Loucy (cell line): ENCODE data around the gene GNPDA1.
"Not testable (repeated sequence)": the region's sequence is repeated elsewhere in the genome, so short reads cannot be mapped to it uniquely, and the experiment has no call there.

Source experiments
- H2AFZ ChIP-seq: fragments of 200-600 bp; sonication (generic); 2 replicates; pipeline ENCODE4 v1.6.0; 2016; ENCODE audit warnings: antibody characterized with exemption, mild to moderate bottlenecking, low read length, moderate library complexity
- H3F3A ChIP-seq: fragments of 200-600 bp; 2 replicates; pipeline ENCODE4 v1.6.0; 2016; ENCODE audit warnings: antibody characterized with exemption, low read depth, mild to moderate bottlenecking
- H3K27me3 ChIP-seq: fragments of 200-600 bp; sonication (generic); 2 replicates; pipeline ENCODE4 v1.6.1; 2014; ENCODE audit warnings: low read length, mild to moderate bottlenecking; ENCODE audit not compliant: insufficient read depth, poor library complexity, severe bottlenecking
- H3K36me3 ChIP-seq: fragments of 200-600 bp; sonication (generic); 2 replicates; pipeline ENCODE4 v1.6.1; 2016; ENCODE audit warnings: low read length; ENCODE audit not compliant: insufficient read depth
- H3K4me1 ChIP-seq: fragments of 200-600 bp; sonication (generic); 2 replicates; pipeline ENCODE4 v1.5.1; 2014; ENCODE audit warnings: low read length, mild to moderate bottlenecking; ENCODE audit not compliant: insufficient read depth, poor library complexity, severe bottlenecking
- H3K4me2 ChIP-seq: fragments of 200-600 bp; sonication (generic); 2 replicates; pipeline ENCODE4 v1.6.0; 2014; ENCODE audit warnings: antibody characterized with exemption, low read length, low read depth, mild to moderate bottlenecking; ENCODE audit not compliant: poor library complexity, severe bottlenecking
- H3K4me3 ChIP-seq: fragments of 200-600 bp; sonication (generic); 2 replicates; pipeline ENCODE4 v1.5.1; 2014; ENCODE audit warnings: low read length, mild to moderate bottlenecking, mixed read lengths; ENCODE audit not compliant: poor library complexity, severe bottlenecking
- H3K79me2 ChIP-seq: fragments of 200-600 bp; sonication (generic); 2 replicates; pipeline ENCODE4 v1.6.1; 2014; ENCODE audit warnings: low read length; ENCODE audit not compliant: insufficient read depth
- H3K9ac ChIP-seq: fragments of 200-600 bp; sonication (generic); 2 replicates; pipeline ENCODE4 v1.6.0; 2014; ENCODE audit warnings: mild to moderate bottlenecking, low read depth, low read length, moderate library complexity; ENCODE audit not compliant: poor library complexity, severe bottlenecking
- H3K9me2 ChIP-seq: fragments of 200-600 bp; sonication (generic); replicated peaks from 2 replicates; pipeline ENCODE4 v1.6.1; 2016; ENCODE audit warnings: low read depth, low read length, mixed read lengths
- H3K9me3 ChIP-seq: fragments of 200-600 bp; sonication (generic); 2 replicates; pipeline ENCODE4 v1.6.1; 2014; ENCODE audit warnings: mild to moderate bottlenecking, antibody characterized with exemption, low read length, low read depth; ENCODE audit not compliant: insufficient read depth
- H4K20me1 ChIP-seq: fragments of 200-600 bp; sonication (generic); 2 replicates; pipeline ENCODE4 v1.6.0; 2014; ENCODE audit warnings: antibody characterized with exemption, low read length, mild to moderate bottlenecking; ENCODE audit not compliant: insufficient read depth, poor library complexity, severe bottlenecking
- EZH2phosphoT487 ChIP-seq: fragments of 200-600 bp; IDR thresholded peaks from 2 replicates; pipeline ENCODE4 v1.6.1; 2018; ENCODE audit warnings: antibody characterized with exemption, mild to moderate bottlenecking, moderate library complexity, borderline replicate concordance
- TF ChIP-seq, protein P1 (sequence below): fragments of 200-600 bp; sonication (generic); conservative IDR thresholded peaks from 2 replicates; pipeline ENCODE4 v1.5.1; 2014; ENCODE audit warnings: mild to moderate bottlenecking, antibody characterized with exemption, low read length

GNPDA1 gene

GRCh38 chr5:142056816-142057696, 44.2 kb upstream of the GNPDA1 start:
- Histone ChIP-seq H4K20me1 (no peaks in the 10 kb centered on the region), H2AFZ (no peak overlapping the region), H3F3A (no peaks in the 10 kb centered on the region), H3K4me3 (no peak overlapping the region), H3K9me3 (no peaks in the 10 kb centered on the region), H3K4me1 (peaks cover 8% of the 10 kb centered on the region), H3K27me3 (no peaks in the 10 kb centered on the region), H3K4me2 (no peak overlapping the region), H3K9me2 (no peaks in the 10 kb centered on the region), H3K9ac (no peak overlapping the region), H3K36me3 (no peaks in the 10 kb centered on the region), H3K79me2 (no peaks in the 10 kb centered on the region)
- no peak for TF ChIP-seq EZH2phosphoT487
- TF ChIP-seq, protein P1, sequence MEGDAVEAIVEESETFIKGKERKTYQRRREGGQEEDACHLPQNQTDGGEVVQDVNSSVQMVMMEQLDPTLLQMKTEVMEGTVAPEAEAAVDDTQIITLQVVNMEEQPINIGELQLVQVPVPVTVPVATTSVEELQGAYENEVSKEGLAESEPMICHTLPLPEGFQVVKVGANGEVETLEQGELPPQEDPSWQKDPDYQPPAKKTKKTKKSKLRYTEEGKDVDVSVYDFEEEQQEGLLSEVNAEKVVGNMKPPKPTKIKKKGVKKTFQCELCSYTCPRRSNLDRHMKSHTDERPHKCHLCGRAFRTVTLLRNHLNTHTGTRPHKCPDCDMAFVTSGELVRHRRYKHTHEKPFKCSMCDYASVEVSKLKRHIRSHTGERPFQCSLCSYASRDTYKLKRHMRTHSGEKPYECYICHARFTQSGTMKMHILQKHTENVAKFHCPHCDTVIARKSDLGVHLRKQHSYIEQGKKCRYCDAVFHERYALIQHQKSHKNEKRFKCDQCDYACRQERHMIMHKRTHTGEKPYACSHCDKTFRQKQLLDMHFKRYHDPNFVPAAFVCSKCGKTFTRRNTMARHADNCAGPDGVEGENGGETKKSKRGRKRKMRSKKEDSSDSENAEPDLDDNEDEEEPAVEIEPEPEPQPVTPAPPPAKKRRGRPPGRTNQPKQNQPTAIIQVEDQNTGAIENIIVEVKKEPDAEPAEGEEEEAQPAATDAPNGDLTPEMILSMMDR: no peak

DNA sequence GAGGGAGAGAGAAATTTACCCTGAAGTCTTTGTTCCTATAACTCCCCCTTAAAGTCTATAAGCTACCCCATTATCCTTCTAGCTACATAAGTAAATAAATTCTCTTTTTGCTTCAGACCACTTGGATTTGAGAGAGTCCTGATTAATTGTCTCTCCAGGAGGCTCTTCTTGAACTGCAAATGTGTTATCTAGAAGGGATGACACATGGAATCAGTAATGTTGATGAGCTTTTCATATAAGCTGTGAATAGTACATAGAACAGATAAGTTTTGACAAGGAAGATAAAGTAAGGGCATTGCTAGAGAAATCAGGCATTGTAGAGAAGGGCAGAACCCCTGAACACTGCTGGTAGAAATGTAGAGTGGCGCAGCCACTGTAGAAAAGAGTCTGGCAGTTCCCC, 42.5 kb upstream of the GNPDA1 start:
- Histone ChIP-seq H3K9me3 (no peaks in the 10 kb centered on the region), H3K4me3 (no peak overlapping the region), H3K4me2 (no peak overlapping the region), H4K20me1 (no peaks in the 10 kb centered on the region), H3K9me2 (no peaks in the 10 kb centered on the region), H3K27me3 (no peaks in the 10 kb centered on the region), H3F3A (no peaks in the 10 kb centered on the region), H3K4me1 (peaks cover 8% of the 10 kb centered on the region), H3K36me3 (no peaks in the 10 kb centered on the region), H2AFZ (no peak overlapping the region), H3K79me2 (no peaks in the 10 kb centered on the region), H3K9ac (no peak overlapping the region)
- TF ChIP-seq, protein P1: no peak
- no peak for TF ChIP-seq EZH2phosphoT487

DNA sequence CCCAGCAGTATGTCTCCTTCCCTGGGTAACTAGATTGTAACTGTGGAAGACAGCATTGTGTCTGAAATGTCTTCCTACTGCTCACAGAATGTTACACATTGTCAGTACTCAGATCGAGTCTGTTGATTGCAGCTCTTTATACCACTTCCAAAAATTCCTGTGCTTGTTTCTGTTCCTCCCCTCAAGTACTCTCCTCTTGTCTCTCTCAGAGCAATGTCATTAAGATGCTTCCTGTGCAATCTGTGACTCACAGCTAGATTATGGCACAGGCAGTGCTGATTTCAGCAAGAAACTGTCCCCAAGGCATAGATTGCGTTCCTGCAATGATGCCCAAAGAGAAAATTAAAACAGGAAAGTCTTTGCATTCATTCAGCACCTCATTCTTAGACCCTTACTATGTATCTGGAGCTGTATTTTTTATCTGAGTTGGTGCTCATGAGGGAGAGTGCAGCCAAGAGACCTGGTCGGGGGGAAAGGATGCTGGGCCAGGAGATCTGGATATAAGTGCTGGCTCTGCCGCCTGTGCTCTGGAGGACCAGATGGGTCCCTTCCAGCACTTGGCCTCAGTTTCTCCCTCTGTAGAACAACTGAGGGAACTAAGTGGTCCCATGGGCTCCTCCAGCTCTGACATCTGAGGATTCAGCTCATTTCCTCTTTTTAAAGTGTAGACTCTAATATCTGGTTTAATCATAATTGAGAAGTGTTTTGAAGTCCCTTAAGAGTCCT, 40.8 kb upstream of the GNPDA1 start:
- no peak overlapping the region for H3K9ac ChIP-seq
- H2AFZ ChIP-seq: peak overlapping the region; percentile 46; the same call in 1 of the 2 replicates
- no peak overlapping the region for H3K4me3 ChIP-seq
- H3K79me2 ChIP-seq: no peaks in the 10 kb centered on the region
- H3K27me3 ChIP-seq: no peaks in the 10 kb centered on the region
- H3K4me2 ChIP-seq: no peak overlapping the region
- no peaks in the 10 kb centered on the region for H3F3A ChIP-seq
- H3K9me3 ChIP-seq: no peaks in the 10 kb centered on the region
- H3K36me3 ChIP-seq: no peaks in the 10 kb centered on the region
- TF ChIP-seq, protein P1: no peak
- TF ChIP-seq EZH2phosphoT487: no peak
- H3K4me1 ChIP-seq: peaks cover 8% of the 10 kb centered on the region
- H3K9me2 ChIP-seq: no peaks in the 10 kb centered on the region
- H4K20me1 ChIP-seq: no peaks in the 10 kb centered on the region

GRCh38 chr5:142052026-142052425, 39.2 kb upstream of the GNPDA1 start:
- H3K4me2 ChIP-seq, H3K9me2 ChIP-seq, H3K79me2 ChIP-seq, H4K20me1 ChIP-seq, H3F3A ChIP-seq, H3K4me3 ChIP-seq, H3K4me1 ChIP-seq, H2AFZ ChIP-seq, H3K27me3 ChIP-seq, H3K36me3 ChIP-seq, H3K9ac ChIP-seq, H3K9me3 ChIP-seq: not testable (repeated sequence)
